Brain microvascular endothelial cell (primary cell): ENCODE data around the gene SLC26A4.

Source experiments
- DNase-seq: peaks from one replicate; pipeline ENCODE4 v3.0.0-alpha.2; 2020
- H3K27ac ChIP-seq: fragments of 250-450 bp; sonication (Bioruptor Pico); 2 replicates; pipeline ENCODE4 v1.5.1; 2020; ENCODE audit warnings: mild to moderate bottlenecking, moderate library complexity
- H3K27me3 ChIP-seq: fragments of 250-450 bp; sonication (Bioruptor Pico); replicated peaks from 2 replicates; pipeline ENCODE4 v1.5.1; 2020; ENCODE audit warnings: mild to moderate bottlenecking
- H3K36me3 ChIP-seq: fragments of 250-450 bp; sonication (Bioruptor Pico); replicated peaks from 2 replicates; pipeline ENCODE4 v1.5.1; 2020; ENCODE audit warnings: mild to moderate bottlenecking
- H3K4me3 ChIP-seq: 2 replicates; pipeline ENCODE4 v1.5.1; 2011; ENCODE audit warnings: low read depth, mild to moderate bottlenecking, control low read depth, low read length, moderate library complexity
- CTCF ChIP-seq: IDR thresholded peaks from 2 replicates; pipeline ENCODE4 v1.5.1; 2011; ENCODE audit warnings: low read depth, mild to moderate bottlenecking, moderate library complexity, low read length, control low read depth, inconsistent platforms; ENCODE audit errors: missing control alignments
- in situ Hi-C: cut with HindIII; loops from 2 replicates; pipeline ENCODE4 v1.10.0; 2017; ENCODE audit warnings: low sequenced_read_pairs, low pct_ligation_motif_present

The SLC26A4 gene

GRCh38 chr7:107697321-107698049 is 36.9 kb downstream of the SLC26A4 start:
- Histone ChIP-seq H3K27me3 (no peaks in the 10 kb centered on the region), H3K27ac (no peak overlapping the region), H3K4me3 (no peak overlapping the region), H3K36me3 (no peaks in the 10 kb centered on the region)
- in situ Hi-C loops = no loop called here
- no peak for DNase-seq
- TF ChIP-seq CTCF = no peak

GRCh38 chr7:107700570-107700969 is 39.9 kb downstream of the SLC26A4 start:
- in situ Hi-C loops = loop anchor here (25.0 kb wide), 1 partner anchor 238 kb away; the partner anchor contains the start of gene GPR22
- H3K36me3 ChIP-seq = no peaks in the 10 kb centered on the region
- H3K27me3 ChIP-seq = no peaks in the 10 kb centered on the region
- DNase-seq = no peak
- H3K4me3 ChIP-seq = no peak overlapping the region
- H3K27ac ChIP-seq = no peak overlapping the region
- TF ChIP-seq CTCF = no peak

- DNase-seq = no peak
- Histone ChIP-seq H3K27me3 (no peaks in the 10 kb centered on the region), H3K36me3 (no peaks in the 10 kb centered on the region), H3K27ac (no peak overlapping the region), H3K4me3 (no peak overlapping the region)
- in situ Hi-C loops = loop anchor here (25.0 kb wide), 1 partner anchor 239 kb away; the partner anchor contains the start of gene GPR22
- no peak for TF ChIP-seq CTCF
Measured at GRCh38 chr7:107701191-107701590, 40.6 kb downstream of the SLC26A4 start.

- in situ Hi-C loops = loop anchor here (25.0 kb wide), 1 partner anchor 241 kb away; the partner anchor contains the start of gene GPR22
- DNase-seq = no peak
- no peak overlapping the region for H3K27ac ChIP-seq
- H3K27me3 ChIP-seq = no peaks in the 10 kb centered on the region
- TF ChIP-seq CTCF = no peak
- H3K36me3 ChIP-seq = no peaks in the 10 kb centered on the region
- no peak overlapping the region for H3K4me3 ChIP-seq
Measured at GRCh38 chr7:107703219-107703618, 42.6 kb downstream of the SLC26A4 start.

GRCh38 chr7:107703872-107704271 is 43.2 kb downstream of the SLC26A4 start:
- no peak for TF ChIP-seq CTCF
- Histone ChIP-seq H3K27ac (no peak overlapping the region), H3K4me3 (no peak overlapping the region), H3K36me3 (no peaks in the 10 kb centered on the region), H3K27me3 (no peaks in the 10 kb centered on the region)
- DNase-seq = no peak
- in situ Hi-C loops = loop anchor here (25.0 kb wide), 1 partner anchor 242 kb away; the partner anchor contains the start of gene GPR22
